ENCODE measurements around the gene TMED8. TPM values are rescaled to one million over a fixed set of nuclear protein-coding genes. Genes with fewer than 3 reads are reported as not detected.

The TMED8 gene
- total and polyA plus RNA-seq, 4 donors = 1.3 to 6.9 (median 4.2) TPM

DNA sequence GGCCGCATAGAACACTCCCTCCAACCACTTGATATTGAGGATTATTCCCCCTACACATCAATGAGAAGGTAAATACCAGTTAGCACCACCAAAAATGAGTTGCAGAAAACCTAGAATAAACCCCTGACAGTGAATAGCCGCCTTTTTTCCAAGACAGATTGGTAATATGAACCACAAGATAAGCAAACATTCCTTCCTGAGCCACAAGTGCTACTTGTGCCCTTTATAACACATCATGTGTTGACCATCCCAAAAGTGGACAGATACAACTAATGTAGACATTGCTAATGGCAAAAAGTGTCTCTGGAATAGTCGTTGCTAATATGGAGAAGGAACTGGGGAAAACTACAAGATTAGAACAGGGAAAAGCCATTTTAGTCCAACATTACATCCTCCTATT lies 29.2 kb upstream of the TMED8 start:
- Histone ChIP-seq H3K4me1 (ENCODE audit: control insufficient read depth in 4 of 4, insufficient read depth in 4 of 4, low read length in 3 of 4) (no peaks in the 10 kb centered on the region), H3K27ac (ENCODE audit: low read depth in 1 of 2, low read length in 2 of 2) (no peak overlapping the region), H3K27me3 (ENCODE audit: control insufficient read depth in 4 of 4, insufficient read depth in 4 of 4, low read length in 3 of 4) (no peaks in the 10 kb centered on the region), H3K9me3 (ENCODE audit: control insufficient read depth in 4 of 4, low read length in 3 of 4) (no peaks in the 10 kb centered on the region), H3K9ac (ENCODE audit: low read depth in 1 of 2, low read length in 2 of 2) (no peak overlapping the region), H3K4me3 (ENCODE audit: low read depth in 1 of 3, low read length in 3 of 3) (no peak overlapping the region), H3K36me3 (ENCODE audit: control insufficient read depth in 4 of 4, insufficient read depth in 3 of 4, low read depth in 1 of 4, low read length in 3 of 4) (no peaks in the 10 kb centered on the region)
- DNase-seq (ENCODE audit: low spot score) = no peak
- WGBS = 71% methylated on average over 3 of the region's 3 CpGs
- no peak for TF ChIP-seq HNF4A (conservative IDR thresholded peaks at IDR 0.05)
- TF ChIP-seq, protein P1, sequence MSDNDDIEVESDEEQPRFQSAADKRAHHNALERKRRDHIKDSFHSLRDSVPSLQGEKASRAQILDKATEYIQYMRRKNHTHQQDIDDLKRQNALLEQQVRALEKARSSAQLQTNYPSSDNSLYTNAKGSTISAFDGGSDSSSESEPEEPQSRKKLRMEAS (IDR thresholded peaks at IDR 0.05) = no peak

DNA sequence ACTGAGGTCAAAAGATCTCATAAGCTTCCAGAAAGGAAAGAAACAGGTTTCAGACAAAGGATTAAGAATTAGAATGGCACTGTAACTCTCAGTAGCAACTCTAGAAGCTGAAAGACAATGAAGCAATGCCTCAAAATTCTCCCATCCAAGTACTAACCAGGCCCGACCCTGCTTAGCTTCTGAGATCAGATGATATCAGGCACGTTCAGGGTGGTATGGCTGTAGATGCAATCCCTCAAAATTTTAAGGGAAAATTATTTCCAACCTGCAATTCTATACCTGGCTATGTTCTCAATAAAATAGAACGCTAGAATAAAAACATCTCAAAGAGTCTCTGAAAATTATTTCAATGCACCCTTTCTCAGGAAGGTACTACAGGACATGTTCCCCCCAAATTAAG lies 26.9 kb upstream of the TMED8 start:
- TF ChIP-seq, protein P2, sequence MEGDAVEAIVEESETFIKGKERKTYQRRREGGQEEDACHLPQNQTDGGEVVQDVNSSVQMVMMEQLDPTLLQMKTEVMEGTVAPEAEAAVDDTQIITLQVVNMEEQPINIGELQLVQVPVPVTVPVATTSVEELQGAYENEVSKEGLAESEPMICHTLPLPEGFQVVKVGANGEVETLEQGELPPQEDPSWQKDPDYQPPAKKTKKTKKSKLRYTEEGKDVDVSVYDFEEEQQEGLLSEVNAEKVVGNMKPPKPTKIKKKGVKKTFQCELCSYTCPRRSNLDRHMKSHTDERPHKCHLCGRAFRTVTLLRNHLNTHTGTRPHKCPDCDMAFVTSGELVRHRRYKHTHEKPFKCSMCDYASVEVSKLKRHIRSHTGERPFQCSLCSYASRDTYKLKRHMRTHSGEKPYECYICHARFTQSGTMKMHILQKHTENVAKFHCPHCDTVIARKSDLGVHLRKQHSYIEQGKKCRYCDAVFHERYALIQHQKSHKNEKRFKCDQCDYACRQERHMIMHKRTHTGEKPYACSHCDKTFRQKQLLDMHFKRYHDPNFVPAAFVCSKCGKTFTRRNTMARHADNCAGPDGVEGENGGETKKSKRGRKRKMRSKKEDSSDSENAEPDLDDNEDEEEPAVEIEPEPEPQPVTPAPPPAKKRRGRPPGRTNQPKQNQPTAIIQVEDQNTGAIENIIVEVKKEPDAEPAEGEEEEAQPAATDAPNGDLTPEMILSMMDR (IDR thresholded peaks at IDR 0.05; ENCODE audit: low read depth, low read length, missing input control) = no peak
- TF ChIP-seq HNF4A (conservative IDR thresholded peaks at IDR 0.05) (no peak), TAF1 (conservative IDR thresholded peaks at IDR 0.05) (no peak), GABPA (IDR thresholded peaks at IDR 0.05 in 1 of 2, conservative IDR thresholded peaks at IDR 0.05 in 1 of 2) (no peak), NR2F2 (IDR thresholded peaks at IDR 0.05) (no peak), HNF4G (IDR thresholded peaks at IDR 0.05) (no peak), FOXA1 (IDR thresholded peaks at IDR 0.05) (no peak), EGR1 (IDR thresholded peaks at IDR 0.05; ENCODE audit: low read depth in 2 of 2) (no peak), YY1 (IDR thresholded peaks at IDR 0.05) (no peak)
- TF ChIP-seq, protein P1 (IDR thresholded peaks at IDR 0.05) = no peak
- TF ChIP-seq, protein P3, sequence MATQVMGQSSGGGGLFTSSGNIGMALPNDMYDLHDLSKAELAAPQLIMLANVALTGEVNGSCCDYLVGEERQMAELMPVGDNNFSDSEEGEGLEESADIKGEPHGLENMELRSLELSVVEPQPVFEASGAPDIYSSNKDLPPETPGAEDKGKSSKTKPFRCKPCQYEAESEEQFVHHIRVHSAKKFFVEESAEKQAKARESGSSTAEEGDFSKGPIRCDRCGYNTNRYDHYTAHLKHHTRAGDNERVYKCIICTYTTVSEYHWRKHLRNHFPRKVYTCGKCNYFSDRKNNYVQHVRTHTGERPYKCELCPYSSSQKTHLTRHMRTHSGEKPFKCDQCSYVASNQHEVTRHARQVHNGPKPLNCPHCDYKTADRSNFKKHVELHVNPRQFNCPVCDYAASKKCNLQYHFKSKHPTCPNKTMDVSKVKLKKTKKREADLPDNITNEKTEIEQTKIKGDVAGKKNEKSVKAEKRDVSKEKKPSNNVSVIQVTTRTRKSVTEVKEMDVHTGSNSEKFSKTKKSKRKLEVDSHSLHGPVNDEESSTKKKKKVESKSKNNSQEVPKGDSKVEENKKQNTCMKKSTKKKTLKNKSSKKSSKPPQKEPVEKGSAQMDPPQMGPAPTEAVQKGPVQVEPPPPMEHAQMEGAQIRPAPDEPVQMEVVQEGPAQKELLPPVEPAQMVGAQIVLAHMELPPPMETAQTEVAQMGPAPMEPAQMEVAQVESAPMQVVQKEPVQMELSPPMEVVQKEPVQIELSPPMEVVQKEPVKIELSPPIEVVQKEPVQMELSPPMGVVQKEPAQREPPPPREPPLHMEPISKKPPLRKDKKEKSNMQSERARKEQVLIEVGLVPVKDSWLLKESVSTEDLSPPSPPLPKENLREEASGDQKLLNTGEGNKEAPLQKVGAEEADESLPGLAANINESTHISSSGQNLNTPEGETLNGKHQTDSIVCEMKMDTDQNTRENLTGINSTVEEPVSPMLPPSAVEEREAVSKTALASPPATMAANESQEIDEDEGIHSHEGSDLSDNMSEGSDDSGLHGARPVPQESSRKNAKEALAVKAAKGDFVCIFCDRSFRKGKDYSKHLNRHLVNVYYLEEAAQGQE (IDR thresholded peaks at IDR 0.05) = no peak
- H3K9ac ChIP-seq (ENCODE audit: low read depth in 1 of 2, low read length in 2 of 2) = no peak overlapping the region
- WGBS = 92% methylated on average over 3 of the region's 3 CpGs
- H3K27ac ChIP-seq (ENCODE audit: low read depth in 1 of 2, low read length in 2 of 2) = no peak overlapping the region
- no peak for DNase-seq (ENCODE audit: low spot score)
- no peaks in the 10 kb centered on the region for H3K36me3 ChIP-seq (ENCODE audit: control insufficient read depth in 4 of 4, insufficient read depth in 3 of 4, low read depth in 1 of 4, low read length in 3 of 4)
- no peaks in the 10 kb centered on the region for H3K4me1 ChIP-seq (ENCODE audit: control insufficient read depth in 4 of 4, insufficient read depth in 4 of 4, low read length in 3 of 4)
- H3K9me3 ChIP-seq (ENCODE audit: control insufficient read depth in 4 of 4, low read length in 3 of 4) = no peaks in the 10 kb centered on the region
- H3K27me3 ChIP-seq (ENCODE audit: control insufficient read depth in 4 of 4, insufficient read depth in 4 of 4, low read length in 3 of 4) = no peaks in the 10 kb centered on the region
- H3K4me3 ChIP-seq (ENCODE audit: low read depth in 1 of 3, low read length in 3 of 3) = no peak overlapping the region

DNA sequence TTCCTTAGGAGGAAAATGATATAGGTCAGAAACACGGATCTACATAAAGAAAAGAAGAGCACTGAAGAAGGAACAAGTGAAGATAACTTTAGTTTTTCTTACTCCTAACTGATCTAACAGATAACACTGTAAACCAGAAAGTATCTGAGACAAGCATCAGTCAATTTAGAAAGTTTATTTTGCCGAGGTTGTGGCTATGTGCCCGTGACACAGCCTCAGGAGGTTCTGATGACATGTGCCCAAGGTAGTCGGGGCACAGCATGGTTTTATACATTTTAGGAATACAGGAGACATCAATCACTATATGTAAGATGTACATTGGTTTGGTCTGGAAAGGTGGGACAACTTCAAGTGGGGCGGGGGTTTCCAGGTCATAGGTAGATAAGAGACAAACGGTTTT lies 23.3 kb upstream of the TMED8 start:
- no peak for DNase-seq (ENCODE audit: low spot score)
- TF ChIP-seq, protein P3 (IDR thresholded peaks at IDR 0.05) = no peak
- TF ChIP-seq RAD21 (IDR thresholded peaks at IDR 0.05) (no peak), TAF1 (conservative IDR thresholded peaks at IDR 0.05) (no peak), YY1 (IDR thresholded peaks at IDR 0.05) (no peak), HNF4G (IDR thresholded peaks at IDR 0.05) (no peak)
- TF ChIP-seq, protein P4, sequence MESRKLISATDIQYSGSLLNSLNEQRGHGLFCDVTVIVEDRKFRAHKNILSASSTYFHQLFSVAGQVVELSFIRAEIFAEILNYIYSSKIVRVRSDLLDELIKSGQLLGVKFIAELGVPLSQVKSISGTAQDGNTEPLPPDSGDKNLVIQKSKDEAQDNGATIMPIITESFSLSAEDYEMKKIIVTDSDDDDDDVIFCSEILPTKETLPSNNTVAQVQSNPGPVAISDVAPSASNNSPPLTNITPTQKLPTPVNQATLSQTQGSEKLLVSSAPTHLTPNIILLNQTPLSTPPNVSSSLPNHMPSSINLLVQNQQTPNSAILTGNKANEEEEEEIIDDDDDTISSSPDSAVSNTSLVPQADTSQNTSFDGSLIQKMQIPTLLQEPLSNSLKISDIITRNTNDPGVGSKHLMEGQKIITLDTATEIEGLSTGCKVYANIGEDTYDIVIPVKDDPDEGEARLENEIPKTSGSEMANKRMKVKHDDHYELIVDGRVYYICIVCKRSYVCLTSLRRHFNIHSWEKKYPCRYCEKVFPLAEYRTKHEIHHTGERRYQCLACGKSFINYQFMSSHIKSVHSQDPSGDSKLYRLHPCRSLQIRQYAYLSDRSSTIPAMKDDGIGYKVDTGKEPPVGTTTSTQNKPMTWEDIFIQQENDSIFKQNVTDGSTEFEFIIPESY (IDR thresholded peaks at IDR 0.05) = no peak

More for the DNA sequence above, 23.3 kb upstream of the TMED8 start:
- no peak overlapping the region for H3K4me3 ChIP-seq (ENCODE audit: low read depth in 1 of 3, low read length in 3 of 3)
- whole genome bisulfite sequencing = 85% methylated on average over 6 of the region's 6 CpGs
- H3K9me3 ChIP-seq (ENCODE audit: control insufficient read depth in 4 of 4, low read length in 3 of 4) = no peaks in the 10 kb centered on the region
- H3K27ac ChIP-seq (ENCODE audit: low read depth in 1 of 2, low read length in 2 of 2) = no peak overlapping the region
- H3K27me3 ChIP-seq (ENCODE audit: control insufficient read depth in 4 of 4, insufficient read depth in 4 of 4, low read length in 3 of 4) = no peaks in the 10 kb centered on the region
- no peaks in the 10 kb centered on the region for H3K4me1 ChIP-seq (ENCODE audit: control insufficient read depth in 4 of 4, insufficient read depth in 4 of 4, low read length in 3 of 4)
- H3K9ac ChIP-seq (ENCODE audit: low read depth in 1 of 2, low read length in 2 of 2) = no peak overlapping the region
- H3K36me3 ChIP-seq (ENCODE audit: control insufficient read depth in 4 of 4, insufficient read depth in 3 of 4, low read depth in 1 of 4, low read length in 3 of 4) = no peaks in the 10 kb centered on the region

Measured in liver (tissue), 9 donors.